Left hindlimb (tissue), 1 donor: ENCODE measurements around the gene CD247.

ENCODE experiments used
- DNase-seq: peaks from one replicate; pipeline ENCODE4 v3.0.0-alpha.2; 2018

The CD247 gene

DNA sequence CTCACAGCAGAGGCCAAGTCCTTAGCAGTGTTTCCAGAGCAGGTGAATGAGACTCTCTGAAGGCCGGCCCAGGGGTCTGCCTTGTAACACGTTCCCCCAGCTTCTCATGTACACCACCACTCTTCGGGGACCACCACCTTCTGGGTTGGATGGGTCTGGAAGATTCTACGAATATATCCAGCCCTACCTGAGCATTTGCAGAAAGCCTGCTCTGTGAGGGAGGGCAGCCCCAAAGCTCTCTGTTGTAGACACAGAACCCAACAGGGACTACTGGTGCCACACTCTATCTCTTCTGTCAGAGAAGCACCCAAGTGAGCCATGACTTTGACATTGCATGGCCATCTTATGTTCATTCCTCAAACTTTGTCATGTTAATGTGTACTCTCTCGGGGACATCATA is 61.8 kb downstream of the CD247 start:
- DNase-seq = no peak

DNA sequence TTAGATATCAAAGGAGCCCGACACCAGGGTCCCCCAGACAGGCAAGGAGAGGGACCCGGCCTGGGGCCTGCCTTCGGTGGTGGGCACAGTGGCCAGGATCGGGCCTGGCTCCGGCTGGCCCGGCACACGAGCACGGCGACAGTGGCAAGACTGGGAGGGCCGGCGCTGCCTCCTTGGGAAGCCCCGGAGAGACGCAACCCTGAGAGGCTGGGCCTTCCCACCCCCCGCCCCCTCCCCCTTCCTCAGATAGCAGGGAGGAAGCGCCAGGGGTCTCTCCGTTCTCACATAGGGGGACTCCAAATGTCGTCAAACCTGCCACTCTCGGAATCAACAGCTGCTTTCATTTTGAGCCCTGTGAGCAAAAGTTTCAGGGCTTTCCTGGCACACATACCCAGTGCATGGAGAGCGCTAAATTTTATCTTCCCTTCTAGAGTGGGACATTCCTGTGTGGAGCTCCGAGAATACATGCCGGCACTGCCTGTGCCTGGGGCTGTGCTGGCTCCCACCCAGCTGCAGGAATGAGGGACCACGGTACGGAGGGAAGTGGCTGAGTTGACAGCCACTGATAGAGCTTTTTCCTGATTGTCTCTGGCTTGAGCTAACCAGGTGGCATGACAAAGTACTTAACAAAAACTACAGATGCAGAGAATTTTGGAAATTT is 62.4 kb downstream of the CD247 start:
- peak; percentile 57 for DNase-seq

DNA sequence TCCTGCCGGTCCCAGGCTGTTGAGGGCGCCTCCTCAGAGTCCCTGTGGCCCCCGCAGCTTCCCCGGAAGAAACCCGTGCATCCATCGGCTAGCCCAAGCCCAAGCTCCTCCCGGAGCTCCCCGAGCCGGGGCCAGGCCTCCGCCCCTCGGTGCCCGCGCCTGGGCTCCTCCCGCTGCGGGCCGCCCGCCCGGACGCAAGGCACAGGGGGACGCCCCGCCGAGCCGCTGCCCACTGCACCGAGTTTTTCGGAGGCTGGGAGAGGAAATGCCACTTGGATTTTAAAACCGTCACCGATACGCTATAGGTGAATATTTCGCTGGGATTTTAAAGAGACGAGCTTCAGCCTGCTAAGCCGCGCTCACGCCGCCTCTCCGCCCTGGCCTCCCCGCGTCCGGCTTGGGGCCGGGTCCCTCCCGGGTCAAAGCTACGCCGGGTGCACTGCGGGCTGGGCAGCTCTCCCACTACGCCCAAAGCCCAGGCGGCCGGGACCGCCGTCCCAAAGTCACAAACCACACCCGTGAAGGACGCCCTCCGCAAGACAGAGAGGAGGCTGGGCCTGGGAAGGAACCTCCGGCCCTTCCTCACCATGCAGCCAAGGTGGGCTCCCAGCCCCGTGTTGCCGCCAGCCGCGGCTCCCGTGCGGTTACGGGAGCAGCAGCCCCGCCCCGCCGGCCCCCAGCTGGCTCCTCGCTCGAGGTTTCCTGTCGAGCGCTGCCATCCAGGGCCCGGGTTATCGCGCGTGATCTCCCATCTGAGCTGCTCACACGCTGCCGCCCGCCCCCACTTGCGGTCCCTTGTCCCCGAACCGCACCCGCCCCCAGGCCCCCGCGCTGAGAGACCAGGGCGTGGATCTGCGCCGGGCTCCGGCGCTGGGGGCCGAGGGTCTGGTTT is 63.2 kb downstream of the CD247 start:
- peak; percentile 66 for DNase-seq

DNA sequence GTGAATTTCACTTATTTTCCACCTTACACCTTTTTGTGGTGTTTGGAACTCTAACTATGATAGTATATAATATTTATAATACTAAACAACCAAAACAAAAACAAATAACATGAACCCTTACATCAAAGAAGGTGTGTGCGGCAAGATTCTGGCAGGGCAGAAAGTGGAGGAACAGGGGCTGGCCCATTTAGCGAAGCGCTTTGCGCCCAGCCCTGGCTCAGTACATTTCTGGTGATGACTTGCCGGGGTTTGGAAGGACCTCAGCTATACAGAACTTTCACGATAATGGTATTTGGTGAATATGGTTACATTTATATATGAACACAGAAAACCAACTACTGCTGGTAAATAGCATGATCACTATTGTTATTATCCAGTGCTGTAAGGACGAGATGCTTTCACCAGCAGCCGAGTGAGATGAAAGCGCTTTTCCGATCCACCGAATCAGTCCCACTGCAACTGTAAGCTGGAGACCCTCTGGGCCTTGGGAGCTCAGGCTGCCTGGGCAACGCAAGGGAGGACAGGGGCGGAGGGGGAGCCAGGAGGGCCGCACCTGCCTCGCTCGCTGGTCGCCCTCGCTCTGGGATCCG is 63.9 kb downstream of the CD247 start:
- no peak for DNase-seq

DNA sequence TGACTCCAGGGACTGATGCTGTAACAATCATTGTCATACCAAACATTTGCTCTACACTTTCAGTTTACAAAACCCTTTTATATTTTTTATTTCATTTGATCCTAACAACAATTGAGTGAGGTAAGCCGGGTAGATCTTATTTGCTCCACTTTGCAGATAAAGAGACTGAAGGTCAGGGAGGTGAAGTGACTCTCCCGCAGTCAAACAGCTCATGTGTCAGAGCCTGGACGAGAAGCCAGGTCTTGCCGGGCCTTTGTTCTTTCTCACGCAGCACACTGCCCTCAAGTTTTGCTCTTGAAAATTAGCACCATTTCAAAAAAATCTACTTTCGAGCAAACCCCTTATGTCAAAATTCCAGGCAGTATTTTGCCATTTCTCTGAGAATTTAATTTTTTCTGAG is 65.2 kb downstream of the CD247 start:
- no peak for DNase-seq

DNA sequence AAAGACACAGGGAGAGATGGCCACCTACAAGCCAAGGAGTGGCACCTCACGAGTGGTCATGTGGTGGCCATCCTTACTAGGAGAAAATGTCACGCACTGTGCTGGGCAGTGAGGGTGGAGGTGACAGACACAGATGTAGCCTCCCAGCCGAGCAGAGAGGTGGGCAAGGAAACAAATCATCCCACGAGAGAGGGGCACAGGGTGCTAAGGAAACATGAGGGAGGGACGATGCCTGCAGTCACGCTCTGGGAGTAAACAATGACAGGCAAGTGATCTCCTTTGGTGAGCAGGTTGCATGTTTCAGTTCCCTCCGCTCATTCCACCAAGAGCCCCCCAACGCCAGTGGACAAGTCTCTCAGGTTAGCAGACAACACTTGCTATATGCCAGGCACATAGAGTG is 65.8 kb downstream of the CD247 start:
- no peak for DNase-seq

DNA sequence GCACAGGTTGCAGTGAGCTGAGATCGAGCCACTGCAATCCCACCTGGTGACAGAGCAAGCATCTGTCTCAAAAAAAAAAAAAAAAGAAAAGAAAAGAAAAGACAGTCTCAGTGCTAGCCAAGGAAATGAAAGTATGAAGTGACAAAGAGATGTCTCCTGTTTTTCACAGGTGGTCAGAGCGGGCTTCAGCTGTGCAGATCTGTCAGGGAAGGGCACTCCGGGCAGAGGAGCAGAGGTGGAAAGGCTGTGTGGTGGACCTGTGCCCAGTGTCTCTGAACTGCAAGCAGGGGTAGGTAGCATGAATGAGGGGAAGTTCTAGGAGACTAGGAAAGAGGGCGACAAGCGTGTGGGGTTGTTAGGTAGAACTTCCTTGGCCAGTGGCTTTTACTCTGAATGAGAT is 67.5 kb downstream of the CD247 start:
- no peak for DNase-seq

DNA sequence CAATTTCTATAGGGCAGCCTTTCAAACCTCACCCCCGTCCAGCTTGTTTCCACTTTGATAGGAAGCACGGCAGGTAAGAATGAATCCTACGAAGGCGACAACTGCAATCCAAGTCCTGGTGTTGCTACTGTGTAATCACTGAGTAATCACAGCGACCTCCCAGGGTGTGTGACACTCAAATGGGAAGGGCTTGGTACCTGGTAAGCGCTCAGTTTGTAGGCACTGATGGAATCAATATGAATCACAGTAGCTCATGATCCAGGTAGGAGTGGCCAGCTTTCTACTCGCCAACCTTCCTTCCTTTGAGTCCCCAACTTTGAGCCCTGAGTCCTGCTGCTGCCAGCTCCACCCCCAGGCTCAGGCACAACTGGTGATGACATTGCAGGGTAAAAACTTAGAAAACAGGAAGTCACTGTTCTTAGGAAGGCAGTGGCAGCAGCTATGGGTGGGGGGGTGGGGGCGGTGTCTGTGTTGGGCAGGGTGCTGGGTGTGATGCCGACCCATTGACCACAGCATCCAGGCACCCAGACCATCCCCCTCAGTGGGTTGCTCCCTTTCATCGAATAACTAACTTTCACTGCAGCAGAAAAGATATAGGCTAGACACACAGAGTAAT is 70.7 kb downstream of the CD247 start:
- no peak for DNase-seq

DNA sequence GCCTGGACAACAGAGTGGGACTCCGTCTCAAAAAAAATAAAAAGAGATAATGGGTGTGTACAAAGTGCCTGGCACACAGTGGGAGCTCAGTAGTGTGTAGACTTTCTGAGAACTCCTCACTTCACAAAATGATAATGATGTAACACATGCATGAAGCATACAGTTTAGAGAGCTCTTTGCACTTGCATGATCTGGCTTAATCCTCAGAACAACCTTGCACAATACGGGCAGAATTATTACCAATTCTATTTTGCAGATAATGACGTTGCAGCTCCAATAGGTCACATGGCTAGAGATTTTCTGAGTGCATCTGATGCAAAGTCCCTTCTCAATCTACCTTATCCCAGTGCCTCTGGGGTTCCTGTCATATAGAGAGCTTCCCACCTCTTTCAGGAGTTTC is 71.4 kb downstream of the CD247 start:
- no peak for DNase-seq

DNA sequence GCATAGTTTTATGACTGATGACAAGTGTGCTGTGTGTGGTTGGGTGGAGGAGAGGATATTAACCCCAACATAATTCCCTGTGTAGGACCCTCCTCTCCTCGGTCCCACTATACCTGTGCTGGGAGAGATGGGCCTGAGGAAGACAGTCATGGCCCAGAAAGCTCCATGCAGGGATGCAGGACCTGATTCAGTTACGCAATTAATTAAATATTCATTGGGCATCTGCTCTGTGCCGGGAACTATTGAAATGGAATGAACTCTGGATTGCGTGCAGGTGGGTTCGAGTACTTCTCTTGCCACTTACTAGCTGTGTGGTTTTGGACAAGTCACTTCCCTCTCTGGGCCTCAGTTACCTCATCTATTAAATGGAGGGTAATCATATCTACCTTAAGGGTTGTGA is 74.6 kb downstream of the CD247 start:
- no peak for DNase-seq

DNA sequence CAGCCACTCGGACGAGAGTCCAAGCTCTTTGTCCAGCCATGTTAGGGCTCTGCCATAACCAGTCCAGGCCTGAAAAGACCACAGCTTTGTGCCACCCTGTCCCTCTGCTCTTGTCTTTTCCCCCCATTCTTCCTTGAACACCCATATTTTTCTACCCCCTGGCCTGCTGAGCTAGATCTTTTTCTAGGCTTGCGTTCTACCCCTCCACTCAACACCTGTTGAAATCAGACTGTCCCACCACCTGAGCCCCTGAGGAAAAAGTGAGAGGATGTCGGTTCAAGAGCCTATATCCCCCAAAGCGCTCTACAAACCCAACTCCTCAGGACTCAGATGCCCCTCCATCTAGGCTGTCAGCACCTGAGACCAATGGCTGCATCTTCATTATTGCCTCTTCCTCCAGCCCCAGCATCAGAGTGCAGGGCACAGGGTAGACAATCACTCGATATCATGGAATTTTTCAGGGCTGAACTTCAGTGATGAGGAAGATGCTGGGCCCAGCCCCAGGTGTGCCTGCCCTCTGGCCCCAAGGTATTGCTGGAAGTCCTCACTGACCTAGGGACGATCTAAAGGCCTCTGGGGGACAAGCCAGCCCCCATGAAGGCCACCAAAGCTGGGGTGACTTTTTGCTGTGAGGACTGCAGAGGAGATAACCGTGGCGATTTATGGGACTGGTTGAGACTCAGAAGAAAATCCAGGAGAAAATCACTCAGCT is 75.3 kb downstream of the CD247 start:
- DNase-seq = no peak

DNA sequence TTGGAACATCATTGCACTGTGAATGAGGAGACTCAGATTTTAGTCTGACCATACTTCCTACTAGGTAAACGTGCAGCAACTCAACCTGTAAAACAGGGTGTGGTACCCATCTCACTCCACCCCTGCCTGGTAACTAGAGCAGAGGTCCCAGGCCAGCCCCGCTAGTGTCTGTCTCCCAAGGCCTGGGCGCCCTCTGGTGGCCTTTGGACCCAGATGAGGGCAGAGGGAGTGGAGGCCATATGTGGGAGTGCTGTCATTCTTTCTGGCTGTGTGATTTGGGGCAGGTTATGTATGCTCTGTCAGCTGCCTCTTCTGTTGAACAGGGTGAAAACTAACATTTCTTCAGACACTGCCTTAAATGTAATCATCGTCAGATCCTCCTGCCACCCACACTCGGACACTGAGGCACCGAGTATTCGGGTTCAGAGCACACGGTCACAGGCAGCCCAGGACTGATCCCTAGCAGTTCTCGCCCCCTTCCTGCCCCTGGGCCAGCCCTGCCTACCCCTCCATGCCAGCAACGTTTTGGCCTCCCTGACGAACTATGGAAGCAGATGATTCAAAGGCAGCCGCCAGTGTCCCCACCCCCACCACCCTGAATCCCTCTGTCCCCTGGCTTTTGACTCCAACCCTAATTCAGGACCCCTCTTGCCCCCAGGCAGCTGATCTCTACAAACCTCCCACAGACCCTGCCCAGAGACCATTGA is 76.0 kb downstream of the CD247 start:
- DNase-seq = peak; percentile 74

DNA sequence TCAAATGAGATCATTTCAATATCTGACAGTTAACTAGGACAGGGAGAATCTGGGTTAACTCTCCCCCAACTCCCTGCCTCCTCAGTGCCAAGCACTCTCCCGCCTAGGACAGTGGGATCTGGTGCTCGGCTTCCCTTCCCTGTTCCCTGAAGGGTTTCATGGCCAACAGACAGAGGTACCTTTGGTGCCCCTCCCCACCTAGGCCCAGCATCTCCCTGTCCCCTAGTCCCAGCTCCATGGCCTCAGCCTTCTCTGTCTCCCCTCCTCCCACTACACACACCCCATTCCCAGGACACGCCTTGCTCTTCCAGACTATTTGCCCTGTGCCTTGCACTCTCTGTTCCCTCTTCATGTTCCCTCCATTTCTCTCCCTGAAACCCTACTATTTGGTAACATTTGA is 77.1 kb downstream of the CD247 start:
- no peak for DNase-seq

DNA sequence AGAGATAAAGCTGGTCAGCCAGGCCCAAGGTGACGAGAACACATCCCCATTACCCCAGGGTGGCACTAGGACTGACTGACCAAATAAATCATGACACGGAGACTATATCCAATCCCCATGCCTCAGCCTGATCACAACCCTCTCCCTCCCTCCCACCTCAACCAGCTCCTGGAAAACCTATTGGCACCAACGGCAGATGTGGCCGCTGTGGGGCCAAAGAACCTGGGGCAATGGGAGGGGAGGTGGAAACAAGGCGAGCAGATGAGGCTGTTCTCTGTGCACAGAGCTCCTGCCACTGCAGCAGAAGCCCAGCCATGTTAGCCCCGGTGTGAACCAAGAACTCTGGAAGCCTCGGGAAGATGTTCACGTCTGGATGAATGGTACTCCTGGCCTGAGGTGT is 77.6 kb downstream of the CD247 start:
- DNase-seq = no peak

DNA sequence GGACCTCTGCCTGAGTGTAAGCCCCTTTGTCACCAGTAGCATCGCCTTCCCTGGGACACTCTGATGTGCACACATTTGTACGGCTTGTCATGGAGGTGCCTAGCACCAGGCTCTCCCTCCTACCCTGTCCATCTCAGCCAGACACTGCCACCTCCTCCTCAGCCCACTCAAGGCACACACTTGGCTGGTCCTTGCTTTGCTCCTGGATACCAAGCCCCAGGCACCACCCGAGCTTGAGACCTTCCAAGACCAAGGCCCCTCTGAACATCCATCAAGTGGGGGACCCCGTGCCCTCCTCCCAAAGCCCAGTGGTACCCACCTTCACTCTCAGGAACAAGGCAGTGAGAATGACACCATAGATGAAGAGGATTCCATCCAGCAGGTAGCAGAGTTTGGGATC is 78.0 kb downstream of the CD247 start:
- DNase-seq = no peak

DNA sequence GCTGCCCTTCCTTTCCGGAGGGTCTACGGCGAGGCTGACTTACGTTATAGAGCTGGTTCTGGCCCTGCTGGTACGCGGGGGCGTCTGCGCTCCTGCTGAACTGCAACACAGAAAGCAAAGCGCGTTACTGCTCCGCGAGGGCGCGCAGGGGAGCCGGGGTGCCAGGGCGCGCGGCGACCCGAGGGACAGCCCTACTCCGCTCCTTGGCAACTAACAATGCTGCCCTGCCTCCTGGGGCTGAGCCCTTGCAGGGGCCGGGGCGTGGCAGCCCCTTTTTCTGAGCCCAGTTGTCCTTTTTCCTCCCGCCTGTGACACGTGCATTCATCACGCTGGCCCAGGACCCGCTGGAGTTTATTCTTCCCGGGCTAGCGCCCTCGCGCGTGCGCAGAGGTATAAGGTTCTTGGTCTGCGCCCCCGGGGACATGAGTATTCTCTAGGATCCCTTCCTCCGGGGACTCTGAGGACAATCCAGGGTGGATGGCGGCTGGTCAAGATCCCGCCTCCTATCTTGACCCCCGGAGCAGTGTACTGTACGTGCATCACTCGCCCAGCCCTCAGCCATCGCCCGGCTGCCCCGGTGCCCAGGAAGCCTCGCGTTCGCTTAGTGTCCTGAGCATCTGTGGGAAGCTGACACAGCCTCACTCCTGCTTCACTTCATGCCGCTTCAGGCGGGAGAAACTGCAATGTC is 78.9 kb downstream of the CD247 start:
- DNase-seq = peak; percentile 54

DNA sequence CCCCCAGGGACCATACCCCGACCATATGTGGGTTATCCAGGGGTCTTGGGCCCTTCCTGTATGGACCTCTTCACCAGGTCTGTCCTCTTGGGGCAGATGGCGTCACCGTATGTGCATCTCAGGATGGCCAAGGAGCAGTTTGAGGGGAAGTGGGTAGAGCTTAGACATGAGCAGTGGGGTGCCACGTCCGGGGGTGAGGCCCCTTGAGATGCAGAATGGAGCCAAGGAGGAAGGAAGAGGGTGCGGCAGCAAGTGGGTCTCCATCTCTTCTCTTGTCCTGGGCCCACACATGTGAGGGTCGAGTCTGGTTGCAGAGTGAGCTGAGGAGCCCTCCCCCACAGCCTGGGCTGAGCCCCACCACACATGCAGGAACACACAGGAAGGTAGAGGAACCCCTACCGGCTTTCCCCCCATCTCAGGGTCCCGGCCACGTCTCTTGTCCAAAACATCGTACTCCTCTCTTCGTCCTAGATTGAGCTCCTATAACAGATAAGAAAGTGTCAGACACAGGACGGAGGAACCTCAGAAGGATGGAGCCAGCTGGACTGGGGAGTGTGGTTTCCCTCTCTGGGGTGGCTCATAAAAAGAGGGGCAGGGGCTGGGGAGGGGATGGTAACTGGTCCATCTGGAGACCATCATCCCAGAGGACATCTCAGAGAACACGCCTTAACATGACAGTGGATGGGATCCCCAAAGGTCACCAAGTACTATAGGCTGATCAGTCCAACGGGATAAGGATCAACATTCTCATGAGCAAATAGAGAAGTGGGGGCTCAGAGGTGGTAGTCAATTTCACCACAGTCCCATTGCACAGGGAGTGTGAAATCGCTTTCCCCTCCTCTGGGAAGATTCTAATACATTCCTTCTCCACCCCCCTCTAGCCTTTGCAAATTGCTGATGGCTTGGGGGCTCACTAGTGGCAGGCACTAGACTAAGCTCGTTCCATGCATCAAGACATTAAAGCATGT is 79.9 kb downstream of the CD247 start:
- no peak for DNase-seq

DNA sequence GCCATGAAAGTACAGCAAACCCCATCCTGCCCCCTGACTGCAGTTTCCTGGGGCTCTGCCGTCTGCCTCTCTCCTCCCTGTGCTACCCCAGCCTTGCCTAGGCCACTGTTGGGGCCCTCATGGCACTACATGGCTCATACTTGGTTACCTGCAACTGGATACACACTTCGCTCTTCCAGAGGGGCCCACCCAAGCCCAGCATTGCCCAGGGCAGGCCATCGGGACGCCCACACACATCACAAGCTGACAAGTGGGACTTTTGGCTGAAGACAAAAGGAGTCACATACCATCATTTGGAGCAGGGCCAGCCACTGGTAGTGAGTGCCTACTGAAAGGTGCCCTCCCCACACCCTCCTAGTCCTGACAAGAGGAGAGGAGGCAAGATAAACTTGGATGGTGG is 82.8 kb downstream of the CD247 start:
- DNase-seq = no peak

DNA sequence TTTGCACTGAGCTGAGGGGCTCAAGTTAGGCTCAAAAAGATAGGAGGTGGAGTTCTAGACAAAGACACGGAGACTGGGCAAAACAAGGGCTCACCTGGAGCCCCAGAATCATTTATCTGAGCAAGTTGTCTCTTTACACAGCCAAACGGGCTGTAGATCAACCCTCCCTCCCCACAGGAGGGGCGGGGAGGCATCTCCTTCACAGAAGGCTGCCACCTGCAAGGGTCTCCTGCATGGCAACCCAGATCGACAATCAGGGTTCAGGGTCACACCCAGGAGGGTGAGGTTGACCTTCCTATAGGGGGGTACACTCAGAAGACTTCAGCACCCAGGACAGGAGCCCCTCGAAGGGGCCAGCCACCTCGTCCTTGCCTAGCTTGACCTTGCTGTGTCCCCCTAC is 84.0 kb downstream of the CD247 start:
- DNase-seq = no peak

DNA sequence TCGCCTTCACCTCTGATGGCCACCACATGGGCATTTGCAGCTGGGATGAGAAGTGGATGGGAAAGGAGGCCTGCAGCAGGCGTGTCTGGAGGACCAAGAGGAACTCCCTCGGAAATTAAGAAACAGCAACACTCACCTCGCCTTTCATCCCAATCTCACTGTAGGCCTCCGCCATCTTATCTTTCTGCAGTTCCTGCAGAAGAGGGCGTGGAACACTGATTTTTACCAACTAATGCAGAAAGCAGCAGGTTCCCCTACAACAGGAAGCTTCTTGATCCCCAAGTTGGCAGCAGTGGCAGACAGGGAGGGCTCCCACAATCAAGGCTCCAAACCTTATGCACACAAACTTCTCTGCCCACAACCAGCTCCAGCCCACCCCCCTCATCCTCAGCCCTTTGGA is 84.4 kb downstream of the CD247 start:
- no peak for DNase-seq

DNA sequence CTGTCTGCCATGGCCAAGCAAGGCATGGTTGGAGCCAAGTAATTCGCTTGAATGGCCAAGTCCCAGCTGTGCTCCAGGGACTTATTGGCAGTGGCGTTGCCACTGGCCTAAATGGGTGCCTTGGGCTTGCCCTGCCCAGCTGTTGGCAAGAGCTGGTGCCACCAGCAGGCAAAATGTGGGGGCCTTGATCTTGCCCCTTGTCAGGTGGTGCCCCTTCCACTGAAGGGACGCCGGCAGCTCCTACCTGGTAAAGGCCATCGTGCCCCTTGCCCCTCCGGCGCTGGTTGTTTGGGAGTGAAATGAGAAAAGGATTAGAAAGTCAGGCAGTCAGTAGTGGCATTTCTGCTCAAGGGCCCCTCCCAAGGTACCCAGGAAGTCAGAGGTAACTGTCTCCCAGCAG is 85.5 kb downstream of the CD247 start:
- DNase-seq = no peak
